Smooth muscle cell (in vitro differentiated cells): Measurements from ENCODE around the gene NT5C2. TPM values are rescaled to one million over a fixed set of nuclear protein-coding genes. Genes with fewer than 3 reads are reported as not detected.
"Not testable (repeated sequence)": the region's sequence is repeated elsewhere in the genome, so short reads cannot be mapped to it uniquely, and the experiment has no call there.

Source experiments
- DNase-seq: peaks from one replicate; lab custom pipeline; 2025; ENCODE audit not compliant: unreplicated experiment; lab: John Stamatoyannopoulos, UW
- H2AFZ ChIP-seq: fragments of 200-600 bp; sonication (generic); 2 replicates; pipeline ENCODE4 v1.6.0; 2016; ENCODE audit warnings: antibody characterized with exemption, low read depth, mild to moderate bottlenecking
- H3F3A ChIP-seq: fragments of 200-600 bp; sonication (generic); 2 replicates; pipeline ENCODE4 v1.6.0; 2017; ENCODE audit warnings: antibody characterized with exemption, low read depth
- H3K27ac ChIP-seq: fragments of 200-600 bp; sonication (generic); 2 replicates; pipeline ENCODE4 v1.5.1; 2016; ENCODE audit warnings: low read depth, mild to moderate bottlenecking
- H3K27me3 ChIP-seq: fragments of 200-600 bp; sonication (generic); 2 replicates; pipeline ENCODE4 v1.6.1; 2016; ENCODE audit warnings: low read depth, mild to moderate bottlenecking
- H3K36me3 ChIP-seq: fragments of 200-600 bp; sonication (generic); 2 replicates; pipeline ENCODE4 v1.5.1; 2016; ENCODE audit warnings: low read depth
- H3K4me1 ChIP-seq: fragments of 200-600 bp; sonication (generic); 2 replicates; pipeline ENCODE4 v1.5.1; 2016; ENCODE audit warnings: low read depth
- H3K4me2 ChIP-seq: fragments of 200-600 bp; sonication (generic); 2 replicates; pipeline ENCODE4 v1.6.0; 2016; ENCODE audit warnings: mild to moderate bottlenecking
- H3K4me3 ChIP-seq: fragments of 200-600 bp; sonication (generic); 2 replicates; pipeline ENCODE4 v1.5.1; 2016; ENCODE audit warnings: mild to moderate bottlenecking
- H3K79me2 ChIP-seq: fragments of 200-600 bp; sonication (generic); 2 replicates; pipeline ENCODE4 v1.6.0; 2016; ENCODE audit warnings: low read depth, mild to moderate bottlenecking
- H3K9ac ChIP-seq: fragments of 200-600 bp; sonication (generic); 2 replicates; pipeline ENCODE4 v1.6.0; 2016; ENCODE audit warnings: low read depth
- H3K9me3 ChIP-seq: fragments of 200-600 bp; sonication (generic); replicated peaks from 2 replicates; pipeline ENCODE4 v1.5.1; 2016; ENCODE audit warnings: low read depth
- H4K20me1 ChIP-seq: fragments of 200-600 bp; sonication (generic); 2 replicates; pipeline ENCODE4 v1.6.0; 2016; ENCODE audit warnings: low read depth
- CTCF ChIP-seq: fragments of 200-600 bp; sonication (generic); IDR thresholded peaks from 2 replicates; pipeline ENCODE4 v1.5.1; 2017; ENCODE audit warnings: borderline replicate concordance, mild to moderate bottlenecking, antibody characterized with exemption; ENCODE audit not compliant: insufficient read depth, poor library complexity, severe bottlenecking
- WGBS: methylation state at CpG from one replicate; pipeline ENCODE4 v1.1.7; 2016; ENCODE audit warnings: low lambda C conversion rate; 5-methylcytosine and 5-hydroxymethylcytosine counted together
- polyA plus RNA-seq: library from polyadenylated mRNA; unstranded; fragments of >200 nt; fragmentation: Nextera tagmentation; extraction: Ambion mirVana; gene quantifications from 2 replicates; pipeline ENCODE4 v1.2.1, GENCODE V29; 2016
- total RNA-seq: library from RNA; depleted of rRNA; stranded (reverse); fragments of >200 nt; gene quantifications from 2 replicates; pipeline ENCODE4 v1.2.3, GENCODE V29; 2014

The NT5C2 gene
- total and polyA plus RNA-seq, 2 experiments from 2014 or later: 19.1 to 33.5 TPM

- peak; percentile 60 for DNase-seq
- TF ChIP-seq CTCF: no peak
- H3K79me2 ChIP-seq: peaks cover 52% of the 10 kb centered on the region
Measured at GRCh38 chr10:103192451-103193106, 493 bp downstream of the NT5C2 start.

GRCh38 chr10:103192089-103192450 lies 1.0 kb downstream of the NT5C2 start:
- peak overlapping the region; percentile 95 for H3K27ac ChIP-seq
- WGBS: 2% methylated on average over 14 of the region's 14 CpGs
- H3K27me3 ChIP-seq: no peaks in the 10 kb centered on the region
- peaks cover 51% of the 10 kb centered on the region for H4K20me1 ChIP-seq
- peak overlapping the region; percentile 98 for H3K9ac ChIP-seq
- DNase-seq: no peak
- TF ChIP-seq CTCF: no peak
- no peaks in the 10 kb centered on the region for H3K9me3 ChIP-seq
- H3F3A ChIP-seq: peaks cover 4% of the 10 kb centered on the region
- H3K4me3 ChIP-seq: peak overlapping the region; percentile 99
- peaks cover 57% of the 10 kb centered on the region for H3K79me2 ChIP-seq
- peak overlapping the region; percentile 95 for H3K4me2 ChIP-seq
- no peaks in the 10 kb centered on the region for H3K36me3 ChIP-seq
- H3K4me1 ChIP-seq: peaks cover 14% of the 10 kb centered on the region
- peak overlapping the region; percentile 91 for H2AFZ ChIP-seq

More at GRCh38 chr10:103192451-103193106, 493 bp downstream of the NT5C2 start:
- Histone ChIP-seq H3K36me3 (no peaks in the 10 kb centered on the region), H3K4me2 (peak overlapping the region; percentile 95), H2AFZ (peak overlapping the region; percentile 91), H3K27ac (peak overlapping the region; percentile 95), H3F3A (peaks cover 9% of the 10 kb centered on the region), H3K27me3 (no peaks in the 10 kb centered on the region), H3K9me3 (no peaks in the 10 kb centered on the region), H3K9ac (peak overlapping the region; percentile 98), H3K4me1 (peaks cover 14% of the 10 kb centered on the region), H3K4me3 (peak overlapping the region; percentile 99), H4K20me1 (peaks cover 46% of the 10 kb centered on the region)
- WGBS: 2% methylated on average over 50 of the region's 62 CpGs

GRCh38 chr10:103191198-103191597 lies 1.9 kb downstream of the NT5C2 start:
- not testable (repeated sequence) for H2AFZ ChIP-seq, DNase-seq, H3K9me3 ChIP-seq, H3K27ac ChIP-seq, H3F3A ChIP-seq, H3K36me3 ChIP-seq, H3K27me3 ChIP-seq
- peak overlapping the region; percentile 95 for H3K4me2 ChIP-seq
- peak overlapping the region; percentile 98 for H3K9ac ChIP-seq
- 91% methylated on average over 7 of the region's 7 CpGs for WGBS
- H4K20me1 ChIP-seq: peaks cover 60% of the 10 kb centered on the region
- H3K4me1 ChIP-seq: peaks cover 14% of the 10 kb centered on the region
- peaks cover 66% of the 10 kb centered on the region for H3K79me2 ChIP-seq
- H3K4me3 ChIP-seq: peak overlapping the region; percentile 99

GRCh38 chr10:103188853-103189252 lies 4.2 kb downstream of the NT5C2 start:
- Histone ChIP-seq H3K9ac (no peak overlapping the region), H3K79me2 (peaks cover 89% of the 10 kb centered on the region), H3K4me2 (peak overlapping the region; percentile 25), H3K27me3 (no peaks in the 10 kb centered on the region), H3K27ac (no peak overlapping the region), H4K20me1 (peaks cover 83% of the 10 kb centered on the region), H3K9me3 (no peaks in the 10 kb centered on the region), H3K4me3 (no peak overlapping the region), H2AFZ (no peak overlapping the region), H3F3A (no peaks in the 10 kb centered on the region), H3K4me1 (peaks cover 18% of the 10 kb centered on the region), H3K36me3 (no peaks in the 10 kb centered on the region)
- TF ChIP-seq CTCF: no peak
- 53% methylated on average over 6 of the region's 6 CpGs for WGBS
- DNase-seq: no peak
